ENCODE results near the gene COG4.

DNA sequence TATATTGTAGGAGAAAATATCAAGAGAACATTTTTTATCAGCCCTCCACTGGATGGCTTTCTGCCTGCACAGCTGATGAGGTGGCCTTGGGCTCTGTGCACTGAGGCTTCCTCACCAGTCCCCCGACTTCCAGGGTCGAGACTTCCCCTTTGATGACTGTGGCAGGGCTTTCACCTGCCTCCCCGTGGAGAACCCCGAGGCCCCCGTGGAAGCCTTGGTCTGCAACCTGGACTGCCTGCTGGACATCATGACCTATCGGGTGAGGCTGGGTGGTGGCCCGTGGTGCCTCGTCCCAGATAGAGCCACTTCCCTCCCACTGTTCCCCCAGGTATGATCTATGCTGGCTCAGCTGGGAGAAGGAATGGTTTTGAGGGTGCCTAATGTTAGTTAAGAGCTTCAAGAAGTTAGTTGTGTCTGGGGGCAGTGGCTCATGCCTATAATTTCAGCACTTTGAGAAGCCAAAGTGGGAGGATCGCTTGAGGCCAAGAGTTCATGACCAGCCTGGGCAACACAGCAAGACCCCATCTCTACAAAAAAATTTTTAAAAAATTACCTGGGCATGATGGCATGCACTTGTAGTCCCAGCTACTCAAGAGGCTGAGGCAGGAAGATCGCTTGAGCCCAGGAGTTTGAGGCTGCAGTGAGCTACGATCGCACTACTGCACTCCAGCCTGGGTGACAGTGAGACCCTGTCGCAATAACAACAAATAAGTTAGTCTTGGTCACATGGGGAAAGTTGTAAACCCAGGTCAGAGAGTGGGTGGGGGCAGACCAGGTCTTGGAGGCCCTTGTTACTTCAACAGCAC, 57.2 kb downstream of the COG4 start:
- TF ChIP-seq, protein P1, sequence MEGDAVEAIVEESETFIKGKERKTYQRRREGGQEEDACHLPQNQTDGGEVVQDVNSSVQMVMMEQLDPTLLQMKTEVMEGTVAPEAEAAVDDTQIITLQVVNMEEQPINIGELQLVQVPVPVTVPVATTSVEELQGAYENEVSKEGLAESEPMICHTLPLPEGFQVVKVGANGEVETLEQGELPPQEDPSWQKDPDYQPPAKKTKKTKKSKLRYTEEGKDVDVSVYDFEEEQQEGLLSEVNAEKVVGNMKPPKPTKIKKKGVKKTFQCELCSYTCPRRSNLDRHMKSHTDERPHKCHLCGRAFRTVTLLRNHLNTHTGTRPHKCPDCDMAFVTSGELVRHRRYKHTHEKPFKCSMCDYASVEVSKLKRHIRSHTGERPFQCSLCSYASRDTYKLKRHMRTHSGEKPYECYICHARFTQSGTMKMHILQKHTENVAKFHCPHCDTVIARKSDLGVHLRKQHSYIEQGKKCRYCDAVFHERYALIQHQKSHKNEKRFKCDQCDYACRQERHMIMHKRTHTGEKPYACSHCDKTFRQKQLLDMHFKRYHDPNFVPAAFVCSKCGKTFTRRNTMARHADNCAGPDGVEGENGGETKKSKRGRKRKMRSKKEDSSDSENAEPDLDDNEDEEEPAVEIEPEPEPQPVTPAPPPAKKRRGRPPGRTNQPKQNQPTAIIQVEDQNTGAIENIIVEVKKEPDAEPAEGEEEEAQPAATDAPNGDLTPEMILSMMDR (IDR thresholded peaks at IDR 0.05) = no peak
- no peak for TF ChIP-seq POLR2AphosphoS5 (IDR thresholded peaks at IDR 0.05; ENCODE audit: low read depth, low read length)
